HepG2 (cell line): ENCODE data around the gene CCNB2. TPM values are rescaled to one million over a fixed set of nuclear protein-coding genes. Genes with fewer than 3 reads are reported as not detected.

Source experiments
- ATAC-seq: fragments of 200-7000 bp; cut with Tn5 transposase; 3 replicates; pipeline ENCODE4 v1.9.1; 2020; ENCODE audit warnings: mild to moderate bottlenecking, moderate library complexity
- BruUV-seq: library from RNA; stranded (reverse); fragments of 400-500 nt; replicated peaks from 2 replicates; lab custom pipeline; 2021; lab: Mats Ljungman, UMichigan
- CTCF ChIA-PET: fragments of 300-600 bp; formaldehyde crosslinking; extraction: SDS; loops from one replicate; lab custom pipeline; 2021; ENCODE audit warnings: low total read pairs, inconsistent platforms, low intra/inter-chr PET ratio; lab: Yijun Ruan, JAX
- POLR2A ChIA-PET: fragments of 350-600 bp; sonication (Branson Sonifier 250); formaldehyde crosslinking; loops from one replicate; lab custom pipeline; 2020; ENCODE audit warnings: antibody characterized with exemption, inconsistent platforms; lab: Yijun Ruan, JAX
- DNase-seq: peaks from one replicate; pipeline ENCODE4 v3.0.0-alpha.2; 2015; ENCODE audit warnings: low spot score
- FAIRE-seq: peaks from 3 replicates; lab custom pipeline; 2011; peaks lifted over from hg19 to GRCh38; lab: Jason Lieb, UNC
- H2AFZ ChIP-seq: one replicate; pipeline ENCODE4 v1.6.1; 2011; ENCODE audit warnings: low read length, inconsistent platforms
- H3K27ac ChIP-seq: fragments of 300-600 bp; 3 replicates; pipeline ENCODE4 v1.8.0; 2011; ENCODE audit warnings: mixed run types, mild to moderate bottlenecking, mixed read lengths, low read length, inconsistent platforms; ENCODE audit not compliant: insufficient read depth; ENCODE audit errors: extremely low read length
- H3K27me3 ChIP-seq, 2 experiments: fragments of 200-600 bp in 1 of 2; 2 replicates in 1 of 2; 3 replicates in 1 of 2; pipeline versions ENCODE4 v1.6.0 to v1.8.0; 2011; ENCODE audit warnings: low read length in 2 of 2, mild to moderate bottlenecking in 2 of 2, moderate library complexity in 2 of 2, inconsistent platforms in 1 of 2; ENCODE audit not compliant: insufficient read depth in 2 of 2, control insufficient read depth in 1 of 2
- H3K36me3 ChIP-seq, 2 experiments: fragments of 200-600 bp in 1 of 2; replicated peaks in 1 of 2; 2 replicates in 1 of 2; 3 replicates in 1 of 2; pipeline versions ENCODE4 v1.5.1 to v1.8.0; 2011; ENCODE audit warnings: low read length in 2 of 2, inconsistent platforms in 1 of 2; ENCODE audit not compliant: insufficient read depth in 2 of 2, control insufficient read depth in 1 of 2
- H3K4me1 ChIP-seq: 2 replicates; pipeline ENCODE4 v1.5.1; 2012; ENCODE audit warnings: low read length, inconsistent platforms; ENCODE audit not compliant: insufficient read depth
- H3K4me2 ChIP-seq: 2 replicates; pipeline ENCODE4 v1.6.0; 2011; ENCODE audit warnings: low read depth, low read length, inconsistent platforms
- H3K4me3 ChIP-seq, 3 experiments: fragments of 200-600 bp in 1 of 3; sonication (generic), shearing (Covaris generic) in 1 of 3; replicated peaks in 1 of 3; 2 replicates each; pipeline ENCODE4 v1.5.1; 2011 to 2016; ENCODE audit warnings: low read length in 3 of 3, inconsistent platforms in 2 of 3, low read depth in 2 of 3, mild to moderate bottlenecking in 2 of 3, control low read depth in 1 of 3, mixed read lengths in 1 of 3; ENCODE audit not compliant: insufficient read depth in 1 of 3
- H3K79me2 ChIP-seq: one replicate; pipeline ENCODE4 v1.6.1; 2011; ENCODE audit warnings: low read length, inconsistent platforms; ENCODE audit not compliant: insufficient read depth
- H3K9ac ChIP-seq: 2 replicates; pipeline ENCODE4 v1.6.0; 2011; ENCODE audit warnings: mild to moderate bottlenecking, low read depth, low read length, inconsistent platforms; ENCODE audit not compliant: insufficient read depth
- H3K9me3 ChIP-seq: 2 replicates; pipeline ENCODE4 v1.5.1; 2012; ENCODE audit warnings: mild to moderate bottlenecking, low read length
- H4K20me1 ChIP-seq: 2 replicates; pipeline ENCODE4 v1.6.0; 2011; ENCODE audit warnings: inconsistent platforms, mild to moderate bottlenecking, low read length, moderate library complexity; ENCODE audit not compliant: insufficient read depth
- DPF2 ChIP-seq: sonication (generic); formaldehyde crosslinking; IDR thresholded peaks from 2 replicates; pipeline ENCODE4 v1.4.0; 2020; ENCODE audit warnings: mild to moderate bottlenecking, low read depth, missing genetic modification reagents, borderline replicate concordance
- EP300 ChIP-seq, 3 experiments: sonication (generic) in 1 of 3; formaldehyde crosslinking in 1 of 3; IDR thresholded peaks; 2 replicates each; pipeline versions ENCODE4 v1.5.1 to v1.6.1; 2011 to 2020; ENCODE audit warnings: low read depth in 2 of 3, low read length in 2 of 3, borderline replicate concordance in 1 of 3, improper control_type of control experiment in 1 of 3, mild to moderate bottlenecking in 1 of 3, missing genetic modification reagents in 1 of 3, moderate library complexity in 1 of 3
- FOXK2 ChIP-seq: fragments of 450-650 bp; IDR thresholded peaks from 2 replicates; pipeline ENCODE4 v1.6.1; 2016
- HBP1 ChIP-seq: IDR thresholded peaks from 2 replicates; pipeline ENCODE4 v1.6.1; 2016; ENCODE audit warnings: low read depth, control low read depth
- MYPOP ChIP-seq: sonication (generic); formaldehyde crosslinking; IDR thresholded peaks from 2 replicates; pipeline ENCODE4 v1.8.1; 2023; ENCODE audit warnings: mild to moderate bottlenecking, moderate library complexity, missing genetic modification reagents
- POLR2AphosphoS5 ChIP-seq: IDR thresholded peaks from 2 replicates; pipeline ENCODE4 v1.6.1; 2012; ENCODE audit warnings: low read depth, low read length
- RFX1 ChIP-seq: fragments of 450-650 bp; IDR thresholded peaks from 2 replicates; pipeline ENCODE4 v1.6.1; 2017
- SIX4 ChIP-seq: sonication (generic); formaldehyde crosslinking; IDR thresholded peaks from 2 replicates; pipeline ENCODE4 v1.4.0; 2020; ENCODE audit warnings: missing genetic modification reagents
- SP1 ChIP-seq, 2 experiments: fragments of 450-650 bp in 1 of 2; sonication (generic) in 1 of 2; formaldehyde crosslinking in 1 of 2; IDR thresholded peaks; 2 replicates each; pipeline versions ENCODE4 v1.4.0 to v1.6.1; 2016 to 2020; ENCODE audit warnings: missing genetic modification reagents in 1 of 2
- ZBTB42 ChIP-seq: sonication (generic); formaldehyde crosslinking; IDR thresholded peaks from 2 replicates; pipeline ENCODE4 v1.5.0; 2020; ENCODE audit warnings: mild to moderate bottlenecking, missing genetic modification reagents
- ZKSCAN5 ChIP-seq: sonication (generic); formaldehyde crosslinking; IDR thresholded peaks from 2 replicates; pipeline ENCODE4 v1.5.1; 2020; ENCODE audit warnings: mild to moderate bottlenecking, missing genetic modification reagents
- ZNF354B ChIP-seq: sonication (generic); formaldehyde crosslinking; IDR thresholded peaks from 2 replicates; pipeline ENCODE4 v1.8.0; 2022; ENCODE audit warnings: mild to moderate bottlenecking, missing genetic modification reagents
- ZNF44 ChIP-seq: sonication (generic); formaldehyde crosslinking; IDR thresholded peaks from 2 replicates; pipeline ENCODE4 v1.5.1; 2020; ENCODE audit warnings: mild to moderate bottlenecking, missing genetic modification reagents
- ZNF567 ChIP-seq: sonication (generic); formaldehyde crosslinking; IDR thresholded peaks from 2 replicates; pipeline ENCODE4 v1.8.1; 2023; ENCODE audit warnings: mild to moderate bottlenecking, missing genetic modification reagents, borderline replicate concordance
- ZNF749 ChIP-seq: sonication (generic); formaldehyde crosslinking; IDR thresholded peaks from 2 replicates; pipeline ENCODE4 v1.8.0; 2022; ENCODE audit warnings: mild to moderate bottlenecking, missing genetic modification reagents, moderate library complexity, borderline replicate concordance
- ZSCAN30 ChIP-seq: sonication (generic); formaldehyde crosslinking; IDR thresholded peaks from 2 replicates; pipeline ENCODE4 v1.5.0; 2020; ENCODE audit warnings: mild to moderate bottlenecking, missing genetic modification reagents
- WGBS: methylation state at CpG from one replicate; pipeline ENCODE4 v1.1.6; 2017; ENCODE audit warnings: low lambda C conversion rate; 5-methylcytosine and 5-hydroxymethylcytosine counted together
- in situ Hi-C: cut with HindIII; loops from 2 replicates; pipeline ENCODE4 v1.10.0; 2017; ENCODE audit warnings: low pct_unique_long_range_greater_than_20kb; ENCODE audit not compliant: extremely low pct_ligation_motif_present
- intact Hi-C: fragments of 100-400 bp; cut with micrococcal nuclease; formaldehyde crosslinking; loops from one replicate; pipeline ENCODE4 v1.10.0; 2022; ENCODE audit not compliant: unreplicated experiment
- polyA plus RNA-seq, 8 experiments: library from polyadenylated mRNA; depleted of rRNA in 3 of 8; stranded (reverse) in 7 of 8; unstranded in 1 of 8; fragments of >200 nt; fragmentation: Illumina TruSeq in 4 of 8; extraction: Trizol in 4 of 8; gene quantifications; 2 replicates each; pipeline versions ENCODE4 v1.2.1 to v1.2.3, GENCODE V29; 2011 to 2016; ENCODE audit warnings: low read depth in 4 of 8, missing spikeins in 1 of 8, mixed read lengths in 1 of 8; ENCODE audit not compliant: insufficient read depth in 1 of 8
- total RNA-seq, 5 experiments: library from RNA; depleted of rRNA; stranded (reverse); fragments of >200 nt; fragmentation: Illumina TruSeq; extraction: Trizol; gene quantifications; 2 replicates each; pipeline ENCODE4 v1.2.3, GENCODE V29; 2016; ENCODE audit warnings: low read depth in 1 of 5

The CCNB2 gene
- total and polyA plus RNA-seq, 2 of the 13 experiments (the other 11 are each of a cell fraction or from before 2014, with no cell fraction given): 43.5 to 80.9 TPM

DNA sequence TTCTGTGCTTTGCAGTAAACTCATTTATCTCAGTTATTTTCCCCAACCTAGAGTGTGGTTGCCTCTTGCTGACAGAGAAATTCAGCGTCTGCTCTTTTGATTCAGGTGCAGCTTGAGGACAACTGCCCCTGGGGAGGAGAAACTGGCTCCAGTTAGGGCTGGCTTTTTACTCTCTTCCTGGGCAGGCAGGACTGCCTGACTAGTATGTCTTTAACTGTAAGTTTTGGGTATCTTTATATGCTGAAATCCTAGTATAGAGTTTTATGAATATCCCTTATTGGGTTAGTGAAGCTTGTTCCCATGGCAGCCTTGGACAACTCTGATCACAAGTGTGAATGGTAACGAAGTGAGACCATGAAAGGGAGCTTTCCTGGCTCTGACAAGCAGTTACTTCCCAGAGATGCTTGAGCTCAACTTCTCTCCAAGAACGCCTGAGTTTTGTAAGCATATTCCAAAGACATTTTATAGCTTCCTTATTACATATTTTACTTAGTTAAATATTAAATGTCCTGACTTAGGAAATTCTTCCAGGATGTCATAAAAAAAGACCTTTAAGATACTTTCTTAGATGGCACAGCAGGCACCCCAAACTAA lies 27.1 kb downstream of the CCNB2 start:
- H3K4me2 ChIP-seq: no peak overlapping the region
- intact Hi-C loops (no loop called here), in situ Hi-C loops (loop anchor here (10.0 kb wide), 1 partner anchor 57 kb away; no protein-coding TSS in a partner anchor)
- H3K4me3 ChIP-seq: no peak overlapping the region
- FAIRE-seq (no peak), DNase-seq (no peak), ATAC-seq (no peak)
- ChIA-PET CTCF (no interaction called here), POLR2A (no interaction called here)
- H4K20me1 ChIP-seq: no peaks in the 10 kb centered on the region
- H3K27ac ChIP-seq: no peak overlapping the region
- H3K27me3 ChIP-seq: no peaks in the 10 kb centered on the region
- H3K4me1 ChIP-seq: no peaks in the 10 kb centered on the region
- peaks cover 12% of the 10 kb centered on the region; the same call in 1 of the 2 replicates for H3K9me3 ChIP-seq
- BruUV-seq: no TSS peak
- H3K79me2 ChIP-seq: peaks cover 3% of the 10 kb centered on the region
- H3K36me3 ChIP-seq: peaks cover 17 to 67% of the 10 kb centered on the region in 2 experiments
- no peak overlapping the region for H3K9ac ChIP-seq
- WGBS: 100% methylated on average over 3 of the region's 3 CpGs
- TF ChIP-seq ZKSCAN5 (CRISPR knock-in tag): no peak
- TF ChIP-seq ZNF749 (CRISPR knock-in tag): no peak
- no peak for TF ChIP-seq RFX1
- no peak for TF ChIP-seq POLR2AphosphoS5
- TF ChIP-seq EP300 (IDR thresholded peaks at IDR 0.05; ENCODE audit: low read depth in 2 of 2, low read length in 2 of 2): no peak
- no peak for TF ChIP-seq EP300 (CRISPR knock-in tag; IDR thresholded peaks at IDR 0.05; ENCODE audit: borderline replicate concordance)
- TF ChIP-seq ZSCAN30 (CRISPR knock-in tag): no peak
- TF ChIP-seq HBP1 (CRISPR knock-in tag): no peak
- no peak for TF ChIP-seq DPF2 (CRISPR knock-in tag)
- TF ChIP-seq ZNF44: no peak
- TF ChIP-seq ZNF567: no peak
- TF ChIP-seq SP1 (IDR thresholded peaks at IDR 0.05): no peak
- TF ChIP-seq SP1 (CRISPR knock-in tag; IDR thresholded peaks at IDR 0.05): no peak
- no peak for TF ChIP-seq ZNF354B (CRISPR knock-in tag)
- no peak for TF ChIP-seq SIX4 (CRISPR knock-in tag)
- no peak for TF ChIP-seq FOXK2
- no peak for TF ChIP-seq MYPOP (CRISPR knock-in tag)
- no peak for TF ChIP-seq ZBTB42 (CRISPR knock-in tag)
- TF ChIP-seq, all 625 proteins: peak for 0
- no peak overlapping the region for H2AFZ ChIP-seq
